ENCODE measurements around the gene MINDY4. TPM values are rescaled to one million over a fixed set of nuclear protein-coding genes. Genes with fewer than 3 reads are reported as not detected.

The MINDY4 gene
- total and polyA plus RNA-seq, 2 donors (not counting 1 experiment from before 2014, with no cell fraction given): 0.12 to 1.1 TPM

DNA sequence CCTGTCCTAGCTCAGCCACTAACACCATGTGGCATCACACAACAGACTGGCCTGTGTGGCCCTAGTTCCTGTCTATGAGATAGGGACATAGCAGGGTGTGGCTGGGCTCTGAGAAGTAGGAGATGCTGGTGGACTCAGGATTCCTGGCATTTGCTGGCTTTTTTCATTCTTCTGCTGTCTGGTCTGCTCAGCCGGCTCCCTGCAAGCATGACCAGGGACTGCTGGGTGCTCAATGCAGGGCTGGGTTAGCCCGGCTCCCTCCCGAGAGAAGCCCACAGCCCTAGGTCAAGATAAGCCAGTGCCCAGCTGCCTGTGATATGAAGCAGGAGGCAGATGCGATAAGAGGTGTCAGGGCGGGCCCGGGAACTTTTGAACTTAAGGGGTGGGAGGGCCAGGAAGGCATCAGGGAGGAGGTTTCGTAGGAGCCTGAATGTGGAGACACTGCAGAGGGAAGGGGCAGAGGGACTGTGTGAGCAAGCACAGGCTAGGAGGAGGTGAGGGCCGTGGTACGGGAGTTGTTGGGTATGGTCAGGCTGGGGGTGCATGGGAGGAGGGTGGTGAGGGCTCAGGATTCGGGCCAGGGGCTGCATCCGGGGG is 143.9 kb downstream of the MINDY4 start:
- Mint-ChIP-seq H3K9me3 (ENCODE audit: insufficient read depth) (no peaks in the 10 kb centered on the region), H3K4me3 (no peak overlapping the region), H3K27me3 (peaks cover 5% of the 10 kb centered on the region), H3K4me1 (no peaks in the 10 kb centered on the region), H3K27ac (no peak overlapping the region)
- POLR2A ChIA-PET: no interaction called here
- TF ChIP-seq EZH2 (IDR thresholded peaks at IDR 0.05; ENCODE audit: borderline replicate concordance, insufficient read depth, low read depth, low read length, poor library complexity, severe bottlenecking) (no peak), CTCF (IDR thresholded peaks at IDR 0.05) (no peak)
- Histone ChIP-seq H3K4me1 (ENCODE audit: control insufficient read depth in 2 of 2, insufficient read depth in 2 of 2, low read length in 2 of 2) (no peaks in the 10 kb centered on the region), H3K4me3 (ENCODE audit: control extremely low read depth in 1 of 5, extremely low read depth in 1 of 5, insufficient read depth in 1 of 5, low read depth in 2 of 5, low read length in 4 of 5) (no peak overlapping the region), H3K27ac (ENCODE audit: low read length in 2 of 2) (no peak overlapping the region), H3K79me2 (ENCODE audit: control insufficient read depth, insufficient read depth, low read length) (no peaks in the 10 kb centered on the region), H3K27me3 (replicated peaks in 1 of 4; ENCODE audit: control extremely low read depth in 1 of 4, control insufficient read depth in 3 of 4, insufficient read depth in 4 of 4, low read length in 3 of 4) (no peaks in the 10 kb centered on the region), H3K36me3 (replicated peaks in 1 of 2; ENCODE audit: control extremely low read depth in 1 of 2, control insufficient read depth in 1 of 2, extremely low read depth in 1 of 2, insufficient read depth in 2 of 2, low read length in 1 of 2) (no peaks in the 10 kb centered on the region), H4K20me1 (ENCODE audit: control insufficient read depth, insufficient read depth, low read length, poor library complexity, severe bottlenecking) (no peaks in the 10 kb centered on the region), H3K9me3 (ENCODE audit: control extremely low read depth in 1 of 3, control insufficient read depth in 2 of 3, insufficient read depth in 1 of 3, low read length in 2 of 3) (no peaks in the 10 kb centered on the region), H2AFZ (ENCODE audit: insufficient read depth, low read depth, low read length, poor library complexity, severe bottlenecking) (no peak overlapping the region), H3K4me2 (replicated peaks; ENCODE audit: low read depth, low read length, poor library complexity, severe bottlenecking) (no peak overlapping the region), H3K9ac (ENCODE audit: low read length) (no peak overlapping the region)
- CTCF ChIA-PET: no interaction called here
- intact Hi-C loops (cut with micrococcal nuclease): no loop called here
- no peak for ATAC-seq (ENCODE audit: low read depth)
- WGBS (ENCODE audit: insufficient coverage): 91% methylated on average over 11 of the region's 11 CpGs
- no peak for DNase-seq

- H3K9me3 ChIP-seq (ENCODE audit: control extremely low read depth in 1 of 3, control insufficient read depth in 2 of 3, insufficient read depth in 1 of 3, low read length in 2 of 3): no peaks in the 10 kb centered on the region
Measured at GRCh38 chr7:30915751-30916150, 144.5 kb downstream of the MINDY4 start.

More at GRCh38 chr7:30915751-30916150, 144.5 kb downstream of the MINDY4 start:
- TF ChIP-seq CTCF (IDR thresholded peaks at IDR 0.05): no peak
- TF ChIP-seq EZH2 (IDR thresholded peaks at IDR 0.05; ENCODE audit: borderline replicate concordance, insufficient read depth, low read depth, low read length, poor library complexity, severe bottlenecking): no peak
- Mint-ChIP-seq H3K27ac (no peak overlapping the region), H3K4me3 (no peak overlapping the region), H3K27me3 (peaks cover 2% of the 10 kb centered on the region), H3K4me1 (no peaks in the 10 kb centered on the region), H3K9me3 (ENCODE audit: insufficient read depth) (no peaks in the 10 kb centered on the region)
- Histone ChIP-seq H3K27ac (ENCODE audit: low read length in 2 of 2) (no peak overlapping the region), H3K36me3 (replicated peaks in 1 of 2; ENCODE audit: control extremely low read depth in 1 of 2, control insufficient read depth in 1 of 2, extremely low read depth in 1 of 2, insufficient read depth in 2 of 2, low read length in 1 of 2) (no peaks in the 10 kb centered on the region), H2AFZ (ENCODE audit: insufficient read depth, low read depth, low read length, poor library complexity, severe bottlenecking) (no peak overlapping the region), H3K9ac (ENCODE audit: low read length) (no peak overlapping the region), H3K4me3 (ENCODE audit: control extremely low read depth in 1 of 5, extremely low read depth in 1 of 5, insufficient read depth in 1 of 5, low read depth in 2 of 5, low read length in 4 of 5) (no peak overlapping the region), H3K4me2 (replicated peaks; ENCODE audit: low read depth, low read length, poor library complexity, severe bottlenecking) (no peak overlapping the region), H3K4me1 (ENCODE audit: control insufficient read depth in 2 of 2, insufficient read depth in 2 of 2, low read length in 2 of 2) (no peaks in the 10 kb centered on the region), H4K20me1 (ENCODE audit: control insufficient read depth, insufficient read depth, low read length, poor library complexity, severe bottlenecking) (no peaks in the 10 kb centered on the region), H3K27me3 (replicated peaks in 1 of 4; ENCODE audit: control extremely low read depth in 1 of 4, control insufficient read depth in 3 of 4, insufficient read depth in 4 of 4, low read length in 3 of 4) (no peaks in the 10 kb centered on the region), H3K79me2 (ENCODE audit: control insufficient read depth, insufficient read depth, low read length) (no peaks in the 10 kb centered on the region)
- intact Hi-C loops (cut with micrococcal nuclease): no loop called here
- WGBS (ENCODE audit: insufficient coverage): 62% methylated on average over 3 of the region's 6 CpGs
- ChIA-PET CTCF (no interaction called here), POLR2A (no interaction called here)
- DNase-seq (no peak), ATAC-seq (ENCODE audit: low read depth) (no peak)
